Activated CD4-positive, alpha-beta T cell treated with anti-CD3 and anti-CD28 coated beads, Interleukin-2, amount 50 U/mL, for 48 hours (primary cell): ENCODE data around the gene SBF2.
"Not testable (repeated sequence)": the region's sequence is repeated elsewhere in the genome, so short reads cannot be mapped to it uniquely, and the experiment has no call there.

ENCODE experiments used
- DNase-seq, 2 experiments: peaks; one replicate each; pipeline ENCODE4 v3.0.0-alpha.2; 2020

The SBF2 gene

DNA sequence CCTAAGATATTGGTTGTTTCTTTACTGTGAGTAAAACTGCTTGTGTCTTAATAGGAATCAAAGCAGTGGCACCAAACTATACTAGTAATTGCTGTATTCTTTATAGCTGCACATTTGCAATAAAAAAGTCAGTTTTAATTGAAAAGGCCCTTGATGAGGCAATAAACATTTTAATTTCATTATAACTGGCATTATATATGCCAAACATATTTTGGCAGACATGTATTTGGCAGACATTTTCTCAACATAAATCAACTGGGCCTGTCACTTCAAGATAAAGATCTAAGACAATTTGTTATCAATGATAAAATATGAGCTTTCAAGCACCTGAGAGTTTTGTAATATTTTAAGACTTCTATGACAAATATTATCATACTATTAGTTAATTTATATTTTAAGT, 245.7 kb downstream of the SBF2 start:
- no peak for DNase-seq

DNA sequence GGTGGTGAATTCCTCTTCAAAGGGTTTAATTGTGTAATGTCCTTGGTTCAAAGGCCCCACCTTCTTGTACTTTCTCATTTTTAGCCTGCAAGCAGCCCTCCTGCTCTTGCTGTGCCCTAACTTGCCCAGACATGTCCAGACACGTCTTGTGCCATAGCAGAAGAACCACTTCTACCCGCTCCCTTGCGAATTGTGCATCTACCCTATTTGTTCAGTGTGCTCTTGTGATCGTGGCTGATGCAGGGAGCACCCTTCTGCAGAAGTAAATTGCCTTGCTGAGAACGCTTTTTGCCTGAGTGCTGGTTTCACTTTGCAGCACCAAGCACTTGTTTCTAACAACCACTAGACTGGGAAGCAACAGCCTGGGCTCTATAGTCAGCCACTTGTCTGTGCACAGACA, 249.4 kb downstream of the SBF2 start:
- no peak for DNase-seq

- no peak for DNase-seq
Measured at GRCh38 chr11:10042699-10043098, 251.3 kb downstream of the SBF2 start.

- no peak for DNase-seq
Measured at GRCh38 chr11:10041748-10042446, 252.1 kb downstream of the SBF2 start.

DNA sequence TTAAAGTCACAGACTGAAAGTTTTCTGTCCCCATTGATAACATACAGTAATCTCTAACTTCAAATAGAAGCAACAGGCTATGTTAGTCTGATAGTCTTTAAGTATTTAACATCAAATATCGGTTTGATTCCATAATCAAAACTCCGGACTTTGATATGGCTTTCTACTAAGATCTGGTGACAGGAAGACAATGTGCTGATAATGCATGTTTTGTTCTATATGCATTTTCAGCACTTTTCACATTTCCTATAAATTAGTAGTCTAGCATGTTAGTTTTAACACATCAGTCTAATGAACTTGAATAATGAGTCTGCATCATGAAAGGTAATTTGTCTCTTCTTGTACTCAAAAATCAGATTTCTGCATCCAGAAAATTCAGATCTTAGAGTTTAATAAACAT, 252.7 kb downstream of the SBF2 start:
- no peak for DNase-seq

DNA sequence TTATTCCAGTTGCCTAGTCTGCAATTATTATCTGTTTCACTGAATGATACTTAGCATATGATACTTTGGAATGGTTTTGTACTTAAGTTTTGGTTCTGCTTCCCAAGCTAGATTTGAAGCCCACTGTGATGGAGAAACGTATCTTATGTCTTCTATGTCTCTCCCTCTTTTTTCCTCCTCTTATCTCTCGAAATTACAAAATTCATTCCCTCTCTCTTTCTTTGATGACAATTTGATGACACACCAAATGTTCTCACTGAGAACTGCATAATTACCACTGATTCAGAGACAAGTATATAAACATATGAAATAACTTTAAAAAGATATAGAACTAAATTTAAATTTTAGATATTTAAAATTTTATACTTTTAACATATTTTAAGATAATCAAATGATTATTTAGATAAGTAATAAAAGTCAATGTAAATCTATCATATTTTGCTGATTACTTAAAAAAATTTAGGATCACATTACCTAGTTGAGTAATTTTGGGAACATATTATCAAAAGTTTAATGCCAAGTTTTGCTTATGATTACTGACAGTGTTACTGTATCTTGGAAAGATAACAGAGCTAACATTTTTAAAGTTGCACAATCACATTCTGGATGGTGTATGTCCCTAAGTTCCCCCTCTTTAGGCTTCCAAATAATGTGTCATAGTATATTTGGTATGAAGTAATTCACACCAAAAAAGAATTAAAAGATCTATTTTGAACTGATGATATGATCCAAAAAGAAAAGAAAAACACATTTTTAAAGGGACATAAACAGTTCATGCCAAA, 255.3 kb downstream of the SBF2 start:
- no peak for DNase-seq

GRCh38 chr11:10035932-10036331, 258.1 kb downstream of the SBF2 start:
- DNase-seq: not testable (repeated sequence)

DNA sequence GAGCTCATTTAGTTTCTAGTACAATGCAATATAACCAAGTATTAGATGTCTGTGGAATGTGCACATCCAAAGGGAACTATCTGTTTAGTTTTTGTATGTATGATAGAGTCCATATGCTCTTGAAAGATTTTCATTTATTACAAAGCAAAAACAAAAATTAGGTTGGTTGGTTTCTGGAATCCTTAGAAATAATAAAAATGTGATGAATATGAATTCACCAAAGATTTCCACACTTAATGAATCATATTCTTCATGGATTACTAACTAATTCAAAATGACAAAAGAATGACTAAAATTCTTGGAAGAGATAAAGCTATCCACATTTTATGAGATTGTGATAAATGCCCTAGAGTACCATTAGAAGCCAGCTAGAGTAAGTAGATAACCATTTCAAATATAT, 261.1 kb downstream of the SBF2 start:
- no peak for DNase-seq

- DNase-seq: no peak
Measured at GRCh38 chr11:10030122-10030490, 263.9 kb downstream of the SBF2 start.

- no peak for DNase-seq
Measured at GRCh38 chr11:10029386-10030121, 264.5 kb downstream of the SBF2 start.

- DNase-seq: no peak
Measured at GRCh38 chr11:10026514-10026913, 267.5 kb downstream of the SBF2 start.

DNA sequence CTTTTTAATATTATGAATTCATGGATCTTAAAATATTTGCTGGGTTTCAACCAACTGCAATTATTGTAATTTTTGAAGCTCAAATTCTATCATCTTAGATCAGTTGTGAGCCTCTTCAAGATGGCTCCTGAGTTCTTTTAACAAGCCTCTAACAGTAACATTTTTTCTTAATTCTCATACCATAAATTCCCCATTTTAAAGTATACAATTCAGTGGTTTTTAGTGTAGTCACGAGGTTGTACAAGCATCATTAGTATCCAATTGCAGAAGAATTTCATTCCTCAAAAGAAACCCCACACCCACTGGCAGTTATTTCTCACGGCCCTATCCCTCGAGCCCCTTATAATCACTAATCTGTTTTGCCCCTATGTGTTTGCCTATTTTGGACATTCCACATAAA, 270.8 kb downstream of the SBF2 start:
- no peak for DNase-seq

DNA sequence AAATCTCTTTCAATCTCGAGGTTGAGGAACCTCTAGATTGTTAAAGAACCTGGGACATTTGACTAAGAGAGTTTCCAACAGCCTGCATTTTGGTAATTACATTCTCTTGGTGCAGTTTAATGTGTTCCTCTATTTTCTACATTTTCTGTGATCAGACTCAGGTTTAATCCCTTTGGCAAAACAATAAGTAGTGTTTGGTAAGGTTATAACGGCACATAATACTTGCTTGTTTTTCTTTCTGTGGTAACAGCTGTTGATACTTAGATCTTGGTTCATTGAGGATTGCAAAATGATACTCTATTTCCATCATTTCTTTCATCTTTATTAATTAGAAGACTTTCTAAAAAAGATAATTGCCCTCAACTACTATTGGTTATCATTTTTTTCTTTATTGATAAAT, 271.3 kb downstream of the SBF2 start:
- DNase-seq: no peak

- DNase-seq: no peak
Measured at GRCh38 chr11:10021563-10021962, 272.5 kb downstream of the SBF2 start.

- no peak for DNase-seq
Measured at GRCh38 chr11:10019906-10020682, 273.9 kb downstream of the SBF2 start.

- DNase-seq: no peak
Measured at GRCh38 chr11:10017911-10018310, 276.1 kb downstream of the SBF2 start.

GRCh38 chr11:10017050-10017449, 277.0 kb downstream of the SBF2 start:
- no peak for DNase-seq

DNA sequence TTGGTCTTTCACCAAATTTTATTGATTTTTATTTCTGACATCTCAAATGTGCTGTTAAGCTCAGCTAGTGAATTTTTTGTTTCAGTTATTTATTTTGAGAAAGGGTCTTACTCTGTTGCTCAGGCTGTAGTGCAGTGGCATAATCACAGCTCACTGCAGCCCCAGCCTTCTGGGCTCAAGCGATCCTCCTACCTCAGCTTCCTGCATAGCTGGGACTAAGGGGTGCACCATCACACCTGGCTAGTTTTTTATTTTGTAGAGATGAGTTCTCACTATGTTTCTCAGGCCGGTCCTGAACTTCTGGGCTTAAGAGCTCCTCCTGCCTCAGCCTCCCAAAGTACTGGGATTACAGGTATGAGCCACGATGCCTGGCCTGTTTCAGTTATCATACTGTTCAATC, 282.0 kb downstream of the SBF2 start:
- no peak for DNase-seq

- DNase-seq: no peak
Measured at GRCh38 chr11:10005955-10006525, 288.0 kb downstream of the SBF2 start.

DNA sequence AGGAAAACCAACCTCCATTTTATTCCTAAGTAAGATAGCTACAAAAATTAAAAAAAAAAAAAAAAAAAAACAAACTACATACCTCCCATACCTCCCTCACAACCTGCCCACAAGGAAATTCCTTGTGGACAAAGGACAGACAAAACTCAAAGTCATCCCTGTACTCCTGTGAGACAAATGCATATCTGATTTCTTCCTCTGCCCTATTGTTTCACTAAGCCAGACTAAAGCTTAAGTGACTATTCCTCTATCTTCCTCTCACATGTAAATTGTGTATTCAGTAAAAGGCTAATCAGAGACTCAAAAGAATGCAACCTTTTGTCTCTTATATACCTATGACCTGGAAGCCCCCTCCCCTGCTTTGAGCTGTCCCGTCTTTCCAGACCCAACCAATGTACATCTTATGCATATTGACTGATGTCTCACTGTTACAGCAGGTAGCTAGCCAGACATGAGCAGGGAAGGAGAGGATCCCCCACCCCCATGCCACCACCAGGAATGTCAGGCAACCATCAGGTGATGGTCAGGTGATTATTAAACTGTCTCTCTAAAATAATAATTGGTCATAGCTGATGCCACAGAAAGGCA, 289.4 kb downstream of the SBF2 start:
- DNase-seq: no peak

DNA sequence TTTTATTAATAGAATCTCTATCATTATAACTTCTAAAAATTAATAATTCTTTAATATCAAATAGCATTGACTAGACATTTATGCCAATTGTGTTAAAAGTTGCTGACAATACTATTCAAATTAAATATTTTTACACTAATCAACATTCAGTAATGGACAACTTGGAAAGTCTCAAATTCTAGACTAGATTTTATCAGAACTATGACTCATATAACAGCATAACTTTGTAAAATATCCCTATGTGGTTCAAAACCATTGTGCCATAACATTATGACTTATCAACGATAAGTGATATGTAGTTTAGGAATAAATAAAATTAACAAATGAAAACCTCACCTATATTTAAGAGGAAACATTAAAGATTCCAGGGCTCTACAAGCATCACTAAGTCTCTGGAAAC, 291.8 kb downstream of the SBF2 start:
- DNase-seq: no peak

DNA sequence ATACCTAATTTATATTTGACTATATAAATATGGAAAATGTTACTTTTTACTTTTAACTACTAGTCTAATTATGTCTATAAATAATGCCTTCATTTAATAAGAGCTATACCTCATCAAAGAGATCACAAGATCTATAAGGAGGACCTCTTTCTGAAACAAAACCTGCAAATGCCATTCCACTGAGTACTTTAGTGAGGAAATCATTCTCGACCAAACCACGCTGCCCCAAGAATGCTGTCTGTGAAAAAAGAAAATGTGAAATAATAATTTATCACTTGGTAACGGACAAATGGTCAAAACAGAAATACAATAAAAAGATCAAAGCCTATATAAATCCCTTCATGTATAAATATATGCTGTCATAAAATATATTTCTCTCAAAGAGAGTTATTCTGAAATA, 301.7 kb downstream of the SBF2 start:
- no peak for DNase-seq
